H1 (cell line): ENCODE data around the gene ANKS1B. TPM values are rescaled to one million over a fixed set of nuclear protein-coding genes. Genes with fewer than 3 reads are reported as not detected.

Source experiments
- CTCF ChIA-PET: fragments of 300-600 bp; sonication (Branson Sonifier 250); formaldehyde crosslinking; loops from one replicate; lab custom pipeline; 2021; ENCODE audit not compliant: partially characterized antibody; lab: Charles Lee
- POLR2A ChIA-PET: fragments of 300-600 bp; sonication (Branson Sonifier 250); formaldehyde crosslinking; loops from one replicate; lab custom pipeline; 2021; ENCODE audit warnings: inconsistent platforms; ENCODE audit not compliant: partially characterized antibody; lab: Charles Lee
- DNase-seq, 2 experiments: peaks; one replicate each; pipeline versions ENCODE4 v3.0.0 to v3.0.0-alpha.2; 2010 to 2022; ENCODE audit warnings: low spot score in 2 of 2, low read depth in 1 of 2, mixed read lengths in 1 of 2
- FAIRE-seq: peaks from 2 replicates; lab custom pipeline; 2011; peaks lifted over from hg19 to GRCh38; lab: Jason Lieb, UNC
- H2AFZ ChIP-seq: 2 replicates; pipeline ENCODE4 v1.8.1; 2012; ENCODE audit warnings: low read length, inconsistent platforms
- H2AK5ac ChIP-seq: 2 replicates; pipeline ENCODE4 v1.6.1; 2013; ENCODE audit warnings: low read depth, low read length
- H2BK120ac ChIP-seq: replicated peaks from 2 replicates; pipeline ENCODE3; 2013; ENCODE audit warnings: low read depth, low read length, inconsistent platforms
- H2BK12ac ChIP-seq: 2 replicates; pipeline ENCODE4 v1.6.1; 2013; ENCODE audit warnings: low read depth, low read length
- H2BK15ac ChIP-seq: 2 replicates; pipeline ENCODE4 v1.6.1; 2013; ENCODE audit warnings: low read length
- H2BK20ac ChIP-seq: 2 replicates; pipeline ENCODE4 v1.6.1; 2013; ENCODE audit warnings: low read length
- H2BK5ac ChIP-seq: 2 replicates; pipeline ENCODE4 v1.6.1; 2013; ENCODE audit warnings: low read depth, low read length
- H3K14ac ChIP-seq: 2 replicates; pipeline ENCODE4 v1.6.1; 2013; ENCODE audit warnings: inconsistent platforms; ENCODE audit not compliant: insufficient read length
- H3K18ac ChIP-seq: 2 replicates; pipeline ENCODE4 v1.6.1; 2013; ENCODE audit warnings: low read length; ENCODE audit errors: extremely low read depth
- H3K23ac ChIP-seq: 2 replicates; pipeline ENCODE4 v1.6.1; 2013; ENCODE audit warnings: inconsistent platforms; ENCODE audit not compliant: insufficient read length
- H3K23me2 ChIP-seq: 2 replicates; pipeline ENCODE4 v1.6.1; 2013; ENCODE audit warnings: low read depth, low read length
- H3K27ac ChIP-seq: 2 replicates; pipeline ENCODE4 v1.6.1; 2011; ENCODE audit warnings: low read depth, low read length, inconsistent platforms
- H3K27me3 ChIP-seq, 4 experiments: replicated peaks in 1 of 4; 1 replicate in 1 of 4; 2 replicates in 3 of 4; pipeline versions ENCODE4 v1.6.1 to v1.8.1; 2011 to 2013; ENCODE audit warnings: low read length in 3 of 4, mild to moderate bottlenecking in 3 of 4, inconsistent platforms in 2 of 4, mixed read lengths in 2 of 4, moderate library complexity in 1 of 4; ENCODE audit not compliant: control insufficient read depth in 3 of 4, insufficient read depth in 3 of 4; ENCODE audit errors: extremely low read depth in 1 of 4
- H3K36me3 ChIP-seq, 4 experiments: 2 replicates each; pipeline versions ENCODE4 v1.6.1 to v1.8.1; 2011 to 2013; ENCODE audit warnings: mild to moderate bottlenecking in 4 of 4, low read length in 3 of 4, moderate library complexity in 2 of 4, control low read depth in 1 of 4, inconsistent platforms in 1 of 4; ENCODE audit not compliant: insufficient read depth in 4 of 4, control insufficient read depth in 2 of 4
- H3K4ac ChIP-seq: replicated peaks from 2 replicates; pipeline ENCODE3; 2013; ENCODE audit warnings: low read length, low read depth, mixed read lengths, inconsistent platforms; ENCODE audit not compliant: insufficient read length
- H3K4me1 ChIP-seq, 4 experiments: replicated peaks in 1 of 4; 1 replicate in 1 of 4; 2 replicates in 3 of 4; pipeline versions ENCODE4 v1.6.1 to v1.8.1; 2011 to 2013; ENCODE audit warnings: low read length in 3 of 4, inconsistent platforms in 2 of 4, mixed read lengths in 1 of 4; ENCODE audit not compliant: insufficient read depth in 4 of 4, control insufficient read depth in 3 of 4
- H3K4me2 ChIP-seq, 2 experiments: 2 replicates each; pipeline versions ENCODE4 v1.6.1 to v1.8.1; 2011 to 2013; ENCODE audit warnings: low read depth in 2 of 2, low read length in 2 of 2, control low read depth in 1 of 2, inconsistent platforms in 1 of 2, mild to moderate bottlenecking in 1 of 2; ENCODE audit not compliant: insufficient read depth in 1 of 2
- H3K4me3 ChIP-seq, 4 experiments: fragments of 200-600, 300-600 bp in 1 of 4; sonication (generic), shearing (Covaris generic), sonication (Bioruptor Twin) in 1 of 4; 2 replicates each; pipeline versions ENCODE4 v1.5.1 to v1.8.1; 2011 to 2016; ENCODE audit warnings: low read length in 4 of 4, low read depth in 3 of 4, control low read depth in 2 of 4, inconsistent platforms in 2 of 4, mild to moderate bottlenecking in 2 of 4, mixed read lengths in 1 of 4, moderate library complexity in 1 of 4; ENCODE audit not compliant: insufficient read depth in 2 of 4; ENCODE audit errors: extremely low read depth in 1 of 4
- H3K56ac ChIP-seq: replicated peaks from 2 replicates; pipeline ENCODE3; 2013; ENCODE audit warnings: low read depth, mild to moderate bottlenecking, mixed read lengths, low read length, inconsistent platforms; ENCODE audit not compliant: insufficient read length
- H3K79me1 ChIP-seq: 2 replicates; pipeline ENCODE4 v1.6.1; 2013; ENCODE audit warnings: low read depth, low read length, control low read depth
- H3K79me2 ChIP-seq, 2 experiments: 2 replicates each; pipeline versions ENCODE4 v1.6.1 to v1.8.1; 2012 to 2013; ENCODE audit warnings: low read length in 2 of 2, mild to moderate bottlenecking in 2 of 2, inconsistent platforms in 1 of 2; ENCODE audit not compliant: insufficient read depth in 2 of 2, control insufficient read depth in 1 of 2
- H3K9ac ChIP-seq, 4 experiments: replicated peaks in 1 of 4; 1 replicate in 1 of 4; 2 replicates in 3 of 4; pipeline versions ENCODE4 v1.6.1 to v1.8.1; 2011 to 2013; ENCODE audit warnings: low read depth in 3 of 4, low read length in 3 of 4, control low read depth in 2 of 4, mild to moderate bottlenecking in 2 of 4, moderate library complexity in 2 of 4, inconsistent platforms in 1 of 4; ENCODE audit errors: extremely low read depth in 1 of 4
- H3K9me3 ChIP-seq, 2 experiments: 2 replicates each; pipeline versions ENCODE4 v1.6.1 to v1.8.1; 2012 to 2013; ENCODE audit warnings: mild to moderate bottlenecking in 2 of 2, moderate library complexity in 2 of 2, control low read depth in 1 of 2, inconsistent platforms in 1 of 2, low read depth in 1 of 2, low read length in 1 of 2, mixed read lengths in 1 of 2; ENCODE audit not compliant: insufficient read depth in 2 of 2
- H4K20me1 ChIP-seq, 2 experiments: replicated peaks in 1 of 2; 2 replicates each; pipeline versions ENCODE3 to v1.8.1; 2011 to 2013; ENCODE audit warnings: inconsistent platforms in 2 of 2, low read length in 2 of 2, mild to moderate bottlenecking in 1 of 2; ENCODE audit not compliant: insufficient read depth in 2 of 2, control insufficient read depth in 1 of 2
- H4K5ac ChIP-seq: 2 replicates; pipeline ENCODE4 v1.6.1; 2013; ENCODE audit warnings: low read length, low read depth, mixed read lengths, inconsistent platforms; ENCODE audit not compliant: insufficient read length
- H4K8ac ChIP-seq: 2 replicates; pipeline ENCODE4 v1.8.0; 2013; ENCODE audit warnings: mild to moderate bottlenecking, moderate library complexity, low read length, inconsistent platforms; ENCODE audit not compliant: insufficient read depth; ENCODE audit errors: extremely low read depth
- H4K91ac ChIP-seq: replicated peaks from 2 replicates; pipeline ENCODE3; 2013; ENCODE audit warnings: low read length, mixed read lengths, inconsistent platforms; ENCODE audit not compliant: insufficient read length
- WGBS, 2 experiments: shearing (Covaris generic) in 1 of 2; methylation state at CpG; one replicate each; pipeline versions ENCODE4 v1.1.6 to v1.1.7; 2013 to 2015; ENCODE audit warnings: low lambda C conversion rate in 2 of 2, mixed read lengths in 2 of 2, inconsistent platforms in 1 of 2, low coverage in 1 of 2, missing lambda C conversion rate in 1 of 2; ENCODE audit not compliant: insufficient replicate concordance in 2 of 2, insufficient coverage in 1 of 2, insufficient read length in 1 of 2; ENCODE audit errors: extremely low coverage in 1 of 2, missing lambda C conversion rate in 1 of 2; 5-methylcytosine and 5-hydroxymethylcytosine counted together
- polyA plus RNA-seq, 7 experiments: library from polyadenylated mRNA; depleted of rRNA in 3 of 7; stranded (reverse) in 5 of 7; unstranded in 2 of 7; fragments of >200 nt in 5 of 7; fragments of 200-250 nt in 2 of 7; gene quantifications; 1 replicate in 5 of 7; 2 replicates in 1 of 7; 4 replicates in 1 of 7; pipeline versions ENCODE4 v1.2.1 to v1.2.3, GENCODE V29; 2011 to 2013; ENCODE audit warnings: missing spikeins in 2 of 7, mixed read lengths in 2 of 7
- total RNA-seq: library from RNA; stranded (reverse); fragmentation: NEBNext Ultra II Directional; extraction: Animal tissue kit (Norgen Biotek cat#: 25700); gene quantifications from 2 replicates; pipeline ENCODE4 v1.2.1, GENCODE V29; 2021

Gene ANKS1B
- total and polyA plus RNA-seq, 2 of the 8 experiments (the other 6 are each of a cell fraction or from before 2014, with no cell fraction given), result 2.7 to 6.1 TPM

DNA sequence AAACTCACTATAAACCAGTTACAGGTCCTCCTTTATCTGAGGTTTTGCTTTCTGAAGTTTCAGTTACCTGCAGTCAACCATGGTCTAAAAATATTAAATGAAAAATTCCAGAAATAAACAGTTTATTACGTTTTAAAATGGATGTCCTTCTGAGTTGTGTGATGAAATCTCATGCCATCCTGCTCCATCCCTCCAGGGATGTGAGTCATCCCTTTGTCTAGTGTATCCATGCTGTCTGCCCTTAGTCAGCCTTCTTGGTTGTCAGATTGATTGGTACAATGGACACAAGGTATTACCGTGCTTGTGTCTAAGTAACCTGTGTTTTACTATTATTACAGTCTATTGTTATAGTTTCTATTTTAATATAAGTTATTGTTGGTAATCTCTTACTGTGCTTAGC lies 1011.3 kb downstream of the ANKS1B start:
- H2BK120ac ChIP-seq, result no peak overlapping the region
- no peak overlapping the region for H3K4me3 ChIP-seq
- no peak overlapping the region for H2AFZ ChIP-seq
- H3K79me2 ChIP-seq, result no peaks in the 10 kb centered on the region
- ChIA-PET POLR2A (no interaction called here), CTCF (interaction anchor here (1.2 to 1.7 kb wide), 3 partner anchors 17 to 70 kb away, joined by 3 to 8 read pairs (median 3); no protein-coding TSS in a partner anchor)
- no peaks in the 10 kb centered on the region for H3K27me3 ChIP-seq
- H3K4me1 ChIP-seq, result no peaks in the 10 kb centered on the region
- H3K18ac ChIP-seq, result no peak overlapping the region
- no peak overlapping the region for H2BK5ac ChIP-seq
- H2AK5ac ChIP-seq, result no peak overlapping the region
- no peak overlapping the region for H2BK12ac ChIP-seq
- no peaks in the 10 kb centered on the region for H3K9me3 ChIP-seq
- no peak overlapping the region for H3K23ac ChIP-seq
- DNase-seq (no peak), FAIRE-seq (no peak)
- no peak overlapping the region for H3K56ac ChIP-seq
- H4K5ac ChIP-seq, result no peak overlapping the region
- H2BK15ac ChIP-seq, result no peak overlapping the region
- H4K91ac ChIP-seq, result no peak overlapping the region
- H3K4me2 ChIP-seq, result no peak overlapping the region
- no peak overlapping the region for H3K14ac ChIP-seq
- H3K79me1 ChIP-seq, result no peaks in the 10 kb centered on the region
- H3K9ac ChIP-seq, result no peak overlapping the region
- no peaks in the 10 kb centered on the region; the same call in 1 of the 2 replicates for H3K23me2 ChIP-seq
- no peaks in the 10 kb centered on the region for H4K20me1 ChIP-seq
- H3K27ac ChIP-seq, result no peak overlapping the region
- H3K4ac ChIP-seq, result no peak overlapping the region
- WGBS, 2 experiments, result 88% methylated on average over 2 of the region's 2 CpGs; no CpG with 5 or more reads in 1 of the 2 experiments
- no peaks in the 10 kb centered on the region for H3K36me3 ChIP-seq
- no peak overlapping the region for H4K8ac ChIP-seq
- H2BK20ac ChIP-seq, result no peak overlapping the region
